HEK293 (cell line): ENCODE results near the gene CWC25.
A peak's percentile ranks its signal among the peaks of the same experiment; 100 is the strongest.

Experiments
- CTCF ChIA-PET: fragments of 350-600 bp; formaldehyde crosslinking; extraction: SDS; loops from one replicate; lab custom pipeline; 2021; ENCODE audit warnings: antibody characterized with exemption; lab: Yijun Ruan, JAX
- POLR2A ChIA-PET: fragments of 300-600 bp; formaldehyde crosslinking; extraction: SDS; loops from one replicate; lab custom pipeline; 2020; ENCODE audit warnings: antibody characterized with exemption, inconsistent platforms; lab: Yijun Ruan, JAX
- H3K27ac ChIP-seq: fragments of 200-500 bp; sonication (Bioruptor generic); 2 replicates; pipeline ENCODE4 v1.5.1; 2014; ENCODE audit warnings: low read depth, low read length, control low read depth, inconsistent platforms; ENCODE audit errors: extremely low read depth
- H3K36me3 ChIP-seq, 2 experiments: fragments of 200-500 bp in 1 of 2; sonication (Bioruptor generic) in 1 of 2; 1 replicate in 1 of 2; 2 replicates in 1 of 2; pipeline ENCODE4 v1.5.1; 2014 to 2017; ENCODE audit warnings: inconsistent platforms in 2 of 2, low read length in 2 of 2; ENCODE audit not compliant: control insufficient read depth in 2 of 2, insufficient read depth in 1 of 2
- H3K4me1 ChIP-seq: fragments of 200-500 bp; sonication (Bioruptor generic); 2 replicates; pipeline ENCODE4 v1.5.1; 2014; ENCODE audit warnings: mild to moderate bottlenecking, low read length, inconsistent platforms; ENCODE audit not compliant: control insufficient read depth, insufficient read depth
- H3K4me3 ChIP-seq: 2 replicates; pipeline ENCODE4 v1.5.1; 2011; ENCODE audit warnings: low read depth, mild to moderate bottlenecking, control low read depth, low read length, moderate library complexity
- H3K9me3 ChIP-seq: fragments of 200-500 bp; sonication (Bioruptor generic); 2 replicates; pipeline ENCODE4 v1.5.1; 2014; ENCODE audit warnings: low read depth, low read length, inconsistent platforms; ENCODE audit not compliant: control insufficient read depth, insufficient read depth
- BCL11A ChIP-seq: fragments of 450-650 bp; formaldehyde crosslinking; IDR thresholded peaks from 2 replicates; pipeline ENCODE4 v1.5.1; 2016; ENCODE audit warnings: low read depth, missing biosample characterization, missing genetic modification characterization
- GLI4 ChIP-seq: fragments of 450-650 bp; formaldehyde crosslinking; IDR thresholded peaks from 2 replicates; pipeline ENCODE4 v1.5.1; 2016; ENCODE audit warnings: missing biosample characterization, missing genetic modification characterization
- KLF8 ChIP-seq: fragments of 450-650 bp; formaldehyde crosslinking; IDR thresholded peaks from 2 replicates; pipeline ENCODE4 v1.5.1; 2016; ENCODE audit warnings: missing biosample characterization, missing genetic modification characterization
- MYNN ChIP-seq: fragments of 450-650 bp; formaldehyde crosslinking; IDR thresholded peaks from 2 replicates; pipeline ENCODE4 v1.5.1; 2016; ENCODE audit warnings: missing biosample characterization, missing genetic modification characterization, borderline replicate concordance
- MZF1 ChIP-seq: fragments of 450-650 bp; formaldehyde crosslinking; IDR thresholded peaks from 2 replicates; pipeline ENCODE4 v1.5.1; 2017; ENCODE audit warnings: missing biosample characterization, missing genetic modification characterization, borderline replicate concordance
- PRDM4 ChIP-seq: fragments of 450-650 bp; formaldehyde crosslinking; IDR thresholded peaks from 2 replicates; pipeline ENCODE4 v1.5.1; 2017; ENCODE audit warnings: missing biosample characterization, missing genetic modification characterization
- REST ChIP-seq: fragments of 450-650 bp; formaldehyde crosslinking; IDR thresholded peaks from 2 replicates; pipeline ENCODE4 v1.5.1; 2016; ENCODE audit warnings: missing biosample characterization, missing genetic modification characterization
- SCRT2 ChIP-seq: fragments of 450-650 bp; formaldehyde crosslinking; IDR thresholded peaks from 2 replicates; pipeline ENCODE4 v1.5.1; 2016; ENCODE audit warnings: missing biosample characterization, missing genetic modification characterization
- TRIM28 ChIP-seq: IDR thresholded peaks from 2 replicates; pipeline ENCODE4 v1.6.1; 2011; ENCODE audit warnings: low read length, control low read depth, borderline replicate concordance
- YY1 ChIP-seq: fragments of 450-650 bp; formaldehyde crosslinking; IDR thresholded peaks from 2 replicates; pipeline ENCODE4 v1.5.1; 2018; ENCODE audit warnings: missing biosample characterization, missing genetic modification characterization
- ZNF146 ChIP-seq: fragments of 450-650 bp; formaldehyde crosslinking; IDR thresholded peaks from 2 replicates; pipeline ENCODE4 v1.5.1; 2016; ENCODE audit warnings: missing biosample characterization, missing genetic modification characterization
- ZNF157 ChIP-seq: fragments of 450-650 bp; formaldehyde crosslinking; IDR thresholded peaks from 2 replicates; pipeline ENCODE4 v1.5.1; 2016; ENCODE audit warnings: missing biosample characterization, missing genetic modification characterization
- ZNF2 ChIP-seq: fragments of 450-650 bp; formaldehyde crosslinking; IDR thresholded peaks from 2 replicates; pipeline ENCODE4 v1.5.1; 2016; ENCODE audit warnings: missing biosample characterization, missing genetic modification characterization
- ZNF280D ChIP-seq: fragments of 450-650 bp; formaldehyde crosslinking; IDR thresholded peaks from 2 replicates; pipeline ENCODE4 v1.5.1; 2016; ENCODE audit warnings: missing biosample characterization, missing genetic modification characterization
- ZNF423 ChIP-seq: fragments of 450-650 bp; formaldehyde crosslinking; IDR thresholded peaks from 2 replicates; pipeline ENCODE4 v1.5.1; 2016; ENCODE audit warnings: missing biosample characterization, missing genetic modification characterization
- ZNF510 ChIP-seq: fragments of 450-650 bp; formaldehyde crosslinking; IDR thresholded peaks from 2 replicates; pipeline ENCODE4 v1.5.1; 2018; ENCODE audit warnings: mild to moderate bottlenecking, missing genetic modification characterization, missing biosample characterization; ENCODE audit not compliant: insufficient replicate concordance
- ZNF514 ChIP-seq: fragments of 450-650 bp; formaldehyde crosslinking; IDR thresholded peaks from 2 replicates; pipeline ENCODE4 v1.5.1; 2016; ENCODE audit warnings: missing biosample characterization, missing genetic modification characterization
- ZNF571 ChIP-seq: fragments of 450-650 bp; formaldehyde crosslinking; IDR thresholded peaks from 2 replicates; pipeline ENCODE4 v1.5.0; 2017; ENCODE audit warnings: missing biosample characterization, missing genetic modification characterization
- ZNF600 ChIP-seq: fragments of 450-650 bp; formaldehyde crosslinking; IDR thresholded peaks from 2 replicates; pipeline ENCODE4 v1.5.1; 2016; ENCODE audit warnings: missing biosample characterization, missing genetic modification characterization
- ZNF654 ChIP-seq: fragments of 450-650 bp; formaldehyde crosslinking; IDR thresholded peaks from 2 replicates; pipeline ENCODE4 v1.5.1; 2016; ENCODE audit warnings: low read depth, missing biosample characterization, missing genetic modification characterization

CWC25 gene

GRCh38 chr17:38766341-38766740 is 58.8 kb downstream of the CWC25 start:
- no peaks in the 10 kb centered on the region for H3K4me1 ChIP-seq
- POLR2A ChIA-PET = interaction anchor here (0.6 kb wide), 1 partner anchor 77 kb away, joined by 4 read pairs; no protein-coding TSS in a partner anchor

DNA sequence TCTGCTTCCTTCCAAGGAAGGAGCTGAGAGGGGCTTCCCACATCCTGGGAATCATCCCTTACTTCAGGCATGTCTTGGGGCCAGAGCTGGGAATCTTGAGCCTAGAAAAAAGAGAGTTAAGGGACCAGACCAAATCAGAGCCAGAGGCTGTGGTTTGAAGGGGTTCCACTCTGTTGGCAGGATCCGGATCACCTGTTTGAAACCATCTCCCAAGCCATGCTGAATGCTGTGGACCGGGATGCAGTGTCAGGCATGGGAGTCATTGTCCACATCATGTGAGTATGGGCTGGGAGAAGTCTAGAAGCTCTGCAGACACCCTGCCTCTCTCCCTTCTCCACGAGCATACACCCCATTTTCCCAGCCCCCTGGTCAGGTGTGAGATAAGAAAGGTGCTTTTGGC is 62.9 kb downstream of the CWC25 start:
- TF ChIP-seq ZNF600 (peak; percentile 65), ZNF423 (no peak)
- TF ChIP-seq, all 188 proteins: peak for 1
- Histone ChIP-seq H3K4me3 (no peak overlapping the region), H3K9me3 (no peaks in the 10 kb centered on the region), H3K36me3 (peaks cover 68 to 92% of the 10 kb centered on the region in 2 experiments), H3K27ac (peak overlapping the region; percentile 25; the same call in 1 of the 2 replicates), H3K4me1 (no peaks in the 10 kb centered on the region)
- CTCF ChIA-PET = interaction anchor here (0.7 to 2.2 kb wide), 10 partner anchors 9 to 482 kb away, joined by 3 to 7 read pairs (median 4); partner anchors contain the start of gene PIP4K2B
- POLR2A ChIA-PET = interaction anchor here (0.7 to 1.4 kb wide), 3 partner anchors 10 to 391 kb away, joined by 3 to 5 read pairs (median 3); partner anchors contain the start of gene PSMB3

More at GRCh38 chr17:38766341-38766740, 58.8 kb downstream of the CWC25 start:
- Histone ChIP-seq H3K9me3 (no peaks in the 10 kb centered on the region), H3K27ac (no peak overlapping the region), H3K36me3 (peaks cover 46 to 96% of the 10 kb centered on the region in 2 experiments), H3K4me3 (no peak overlapping the region)
- CTCF ChIA-PET = no interaction called here
- TF ChIP-seq MZF1 (no peak), ZNF157 (tag by site-specific recombination) (no peak), ZNF514 (tag by site-specific recombination) (no peak), ZNF146 (tag by site-specific recombination) (no peak), TRIM28 (no peak), REST (tag by site-specific recombination) (no peak), SCRT2 (no peak), ZNF571 (tag by site-specific recombination) (no peak)

DNA sequence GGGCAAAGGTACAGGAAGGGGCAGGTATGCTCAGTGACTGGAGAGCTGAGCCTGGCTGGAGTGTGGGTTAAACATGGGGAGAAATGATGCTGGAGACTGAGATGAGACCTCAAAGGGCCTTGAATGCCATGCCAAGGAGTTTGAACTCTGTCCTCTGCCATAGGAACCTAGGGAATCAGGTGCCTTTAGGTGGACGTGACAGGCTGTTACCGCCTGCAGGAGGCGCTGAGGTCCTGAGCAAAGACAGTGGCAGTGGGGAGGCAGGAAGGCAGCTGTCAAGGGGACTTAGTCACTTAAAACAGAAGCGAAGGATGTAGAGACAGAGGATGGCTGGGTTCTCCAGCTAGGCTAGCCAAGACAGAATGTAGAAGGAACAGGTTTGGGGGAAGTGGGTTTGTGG is 63.5 kb downstream of the CWC25 start:
- peak; percentile 93 for TF ChIP-seq GLI4
- no peak for TF ChIP-seq MYNN
- no peak for TF ChIP-seq KLF8
- TF ChIP-seq BCL11A = 0 out of 2 replicates have a peak, but pooled peaks have one; percentile 16
- TF ChIP-seq ZNF654 = peak; percentile 48
- 0 out of 2 replicates have a peak, but pooled peaks have one; percentile 35 for TF ChIP-seq SCRT2
- peak; percentile 38; the same call in 1 of the 2 replicates for TF ChIP-seq ZNF2 (tag by site-specific recombination)
- no peaks in the 10 kb centered on the region for H3K4me1 ChIP-seq
- CTCF ChIA-PET = interaction anchor here (0.6 to 2.2 kb wide), 18 partner anchors 8 to 483 kb away, joined by 3 to 7 read pairs (median 4); partner anchors contain the start of gene PIP4K2B
- no peak overlapping the region for H3K27ac ChIP-seq
- H3K36me3 ChIP-seq = peaks cover 70 to 92% of the 10 kb centered on the region in 2 experiments
- H3K9me3 ChIP-seq = no peaks in the 10 kb centered on the region
- no peak overlapping the region for H3K4me3 ChIP-seq
- POLR2A ChIA-PET = interaction anchor here (0.6 to 1.3 kb wide), 3 partner anchors 9 to 438 kb away, joined by 3 to 4 read pairs (median 3); partner anchors contain the start of gene PSMB3

- Histone ChIP-seq H3K9me3 (no peaks in the 10 kb centered on the region), H3K4me1 (peaks cover 11% of the 10 kb centered on the region), H3K4me3 (peak overlapping the region; percentile 78), H3K27ac (peak overlapping the region; percentile 66), H3K36me3 (peaks cover 43 to 44% of the 10 kb centered on the region in 2 experiments)
- TF ChIP-seq YY1 (0 out of 2 replicates have a peak, but pooled peaks have one; percentile 27), PRDM4 (peak; percentile 79), ZNF280D (tag by site-specific recombination) (no peak), ZNF510 (no peak)
- ChIA-PET CTCF (interaction anchor here (1.0 to 1.4 kb wide), 2 partner anchors 9 to 19 kb away, joined by 4 to 7 read pairs; no protein-coding TSS in a partner anchor), POLR2A (interaction anchor here (0.7 to 2.0 kb wide), 4 partner anchors 10 to 447 kb away, joined by 3 to 13 read pairs (median 4); partner anchors contain the start of genes LASP1, RPL19 and RPL23)
Observed at GRCh38 chr17:38753071-38753506, 72.0 kb downstream of the CWC25 start.
